ELR (cell line): ENCODE measurements around the gene ZNF462.
A peak's percentile ranks its signal among the peaks of the same experiment; 100 is the strongest.
"Not testable (repeated sequence)": the region's sequence is repeated elsewhere in the genome, so short reads cannot be mapped to it uniquely, and the experiment has no call there.

Experiments used
- DNase-seq: peaks from one replicate; pipeline ENCODE4 v3.0.0-alpha.2; 2015; ENCODE audit warnings: low read depth

The ZNF462 gene, protein sequence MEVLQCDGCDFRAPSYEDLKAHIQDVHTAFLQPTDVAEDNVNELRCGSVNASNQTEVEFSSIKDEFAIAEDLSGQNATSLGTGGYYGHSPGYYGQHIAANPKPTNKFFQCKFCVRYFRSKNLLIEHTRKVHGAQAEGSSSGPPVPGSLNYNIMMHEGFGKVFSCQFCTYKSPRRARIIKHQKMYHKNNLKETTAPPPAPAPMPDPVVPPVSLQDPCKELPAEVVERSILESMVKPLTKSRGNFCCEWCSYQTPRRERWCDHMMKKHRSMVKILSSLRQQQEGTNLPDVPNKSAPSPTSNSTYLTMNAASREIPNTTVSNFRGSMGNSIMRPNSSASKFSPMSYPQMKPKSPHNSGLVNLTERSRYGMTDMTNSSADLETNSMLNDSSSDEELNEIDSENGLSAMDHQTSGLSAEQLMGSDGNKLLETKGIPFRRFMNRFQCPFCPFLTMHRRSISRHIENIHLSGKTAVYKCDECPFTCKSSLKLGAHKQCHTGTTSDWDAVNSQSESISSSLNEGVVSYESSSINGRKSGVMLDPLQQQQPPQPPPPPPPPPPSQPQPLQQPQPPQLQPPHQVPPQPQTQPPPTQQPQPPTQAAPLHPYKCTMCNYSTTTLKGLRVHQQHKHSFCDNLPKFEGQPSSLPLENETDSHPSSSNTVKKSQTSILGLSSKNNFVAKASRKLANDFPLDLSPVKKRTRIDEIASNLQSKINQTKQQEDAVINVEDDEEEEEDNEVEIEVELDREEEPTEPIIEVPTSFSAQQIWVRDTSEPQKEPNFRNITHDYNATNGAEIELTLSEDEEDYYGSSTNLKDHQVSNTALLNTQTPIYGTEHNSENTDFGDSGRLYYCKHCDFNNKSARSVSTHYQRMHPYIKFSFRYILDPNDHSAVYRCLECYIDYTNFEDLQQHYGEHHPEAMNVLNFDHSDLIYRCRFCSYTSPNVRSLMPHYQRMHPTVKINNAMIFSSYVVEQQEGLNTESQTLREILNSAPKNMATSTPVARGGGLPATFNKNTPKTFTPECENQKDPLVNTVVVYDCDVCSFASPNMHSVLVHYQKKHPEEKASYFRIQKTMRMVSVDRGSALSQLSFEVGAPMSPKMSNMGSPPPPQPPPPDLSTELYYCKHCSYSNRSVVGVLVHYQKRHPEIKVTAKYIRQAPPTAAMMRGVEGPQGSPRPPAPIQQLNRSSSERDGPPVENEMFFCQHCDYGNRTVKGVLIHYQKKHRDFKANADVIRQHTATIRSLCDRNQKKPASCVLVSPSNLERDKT (N-terminal part only)

GRCh38 chr9:106862821-106863720, at the start of gene ZNF462:
TSS of gene ZNF462 (plus strand) at chr9:106863166. CDS start at chr9:106923384, 60,218 bp downstream.
- DNase-seq = peak; percentile 76

GRCh38 chr9:106816524-106816923, 46.4 kb upstream of the ZNF462 start:
- no peak for DNase-seq

DNA sequence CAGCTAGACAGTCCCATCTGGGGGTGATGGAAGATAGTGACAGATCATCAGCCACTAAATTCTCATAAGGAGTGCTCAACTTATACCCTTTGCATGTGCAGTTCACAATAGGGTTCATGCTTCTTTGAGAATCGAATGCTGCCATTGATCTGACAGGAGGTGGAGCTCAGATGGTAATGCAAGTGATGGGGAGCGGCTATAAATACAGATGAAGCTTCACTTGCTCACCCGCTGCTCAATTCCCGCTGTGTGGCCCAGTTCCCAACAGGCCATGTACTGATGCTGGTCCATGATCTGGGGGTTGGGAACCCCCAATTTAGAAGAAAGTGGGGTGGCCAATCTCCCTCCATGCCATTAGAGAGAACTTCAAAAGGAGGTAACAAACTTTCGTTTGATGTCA, 44.9 kb upstream of the ZNF462 start:
- DNase-seq = no peak

DNA sequence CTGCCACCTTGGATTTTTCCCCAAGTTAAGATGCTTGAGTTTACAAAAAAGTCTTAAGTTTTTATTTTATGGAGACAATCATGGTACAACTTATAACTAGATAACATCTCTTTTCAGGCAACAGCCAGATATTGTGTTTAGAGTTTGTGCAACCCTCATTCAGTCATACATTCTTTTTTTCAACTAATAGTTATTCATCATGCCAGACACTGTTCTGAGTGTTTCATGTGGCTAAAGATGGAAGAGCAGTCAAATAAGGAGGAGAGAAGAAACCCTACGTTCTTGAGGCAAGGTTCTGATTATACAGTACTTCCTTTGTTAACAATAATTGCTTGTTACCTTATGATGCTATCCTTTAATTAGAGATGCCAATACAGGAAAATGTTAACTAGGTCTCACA, 42.1 kb upstream of the ZNF462 start:
- DNase-seq = no peak

GRCh38 chr9:106828070-106828469, 34.9 kb upstream of the ZNF462 start:
- no peak for DNase-seq

DNA sequence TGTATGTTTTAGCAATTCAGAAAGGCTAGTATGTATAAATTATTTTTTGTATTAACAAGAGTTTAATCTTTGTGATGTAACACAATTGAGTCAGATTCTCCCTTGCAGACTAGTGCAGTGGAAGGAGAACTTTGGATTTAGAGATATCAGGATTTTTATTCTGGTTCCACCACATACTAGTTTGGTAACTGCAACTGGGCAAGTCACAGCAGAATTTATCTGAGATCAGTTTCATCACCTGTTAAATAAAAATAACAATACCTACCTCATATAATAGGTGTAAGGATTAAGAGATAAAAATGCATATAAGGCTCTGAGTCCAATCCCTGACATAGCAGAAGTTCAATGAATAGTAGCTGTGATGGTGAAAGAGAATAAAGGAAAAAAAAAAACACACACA, 34.0 kb upstream of the ZNF462 start:
- DNase-seq = no peak

DNA sequence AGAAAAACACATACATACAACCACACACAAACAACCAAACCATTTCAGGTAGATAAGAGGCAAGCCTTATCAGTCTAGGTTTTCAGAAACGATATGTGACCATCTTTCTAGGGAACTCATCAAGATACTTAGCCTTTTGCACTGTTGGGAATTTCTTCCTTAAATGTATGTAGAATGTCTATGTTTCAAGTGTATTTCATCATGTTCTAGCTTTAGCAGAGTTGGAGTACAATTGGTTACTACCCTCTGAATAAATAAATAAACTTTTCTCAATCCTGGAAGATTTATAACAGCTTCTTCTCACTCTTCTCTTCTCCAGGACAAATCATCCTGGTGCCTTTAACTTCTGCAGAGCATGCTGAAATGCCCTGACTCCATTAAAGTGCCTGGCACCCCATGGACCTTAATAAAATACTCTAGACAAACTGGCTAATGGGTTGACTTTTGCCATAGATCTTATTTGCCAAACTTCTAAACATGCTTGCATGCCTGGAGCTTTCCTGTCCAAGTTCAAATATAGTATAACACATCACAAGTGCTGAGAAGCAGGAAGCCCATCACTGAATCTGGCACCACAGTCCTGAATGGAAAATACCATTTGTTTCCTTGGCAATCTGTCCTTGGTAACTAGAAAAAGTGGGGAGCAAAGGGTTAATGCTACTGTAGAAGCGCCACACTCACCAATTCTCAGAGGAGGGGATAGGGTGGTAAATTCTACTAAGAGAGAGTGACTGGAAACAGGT, 33.1 kb upstream of the ZNF462 start:
- no peak for DNase-seq

- DNase-seq = no peak
Observed at GRCh38 chr9:106830527-106831150, 32.3 kb upstream of the ZNF462 start.

- DNase-seq = no peak
Observed at GRCh38 chr9:106834888-106835287, 28.1 kb upstream of the ZNF462 start.

- no peak for DNase-seq
Observed at GRCh38 chr9:106835840-106836239, 27.1 kb upstream of the ZNF462 start.

- no peak for DNase-seq
Observed at GRCh38 chr9:106843371-106843770, 19.6 kb upstream of the ZNF462 start.

DNA sequence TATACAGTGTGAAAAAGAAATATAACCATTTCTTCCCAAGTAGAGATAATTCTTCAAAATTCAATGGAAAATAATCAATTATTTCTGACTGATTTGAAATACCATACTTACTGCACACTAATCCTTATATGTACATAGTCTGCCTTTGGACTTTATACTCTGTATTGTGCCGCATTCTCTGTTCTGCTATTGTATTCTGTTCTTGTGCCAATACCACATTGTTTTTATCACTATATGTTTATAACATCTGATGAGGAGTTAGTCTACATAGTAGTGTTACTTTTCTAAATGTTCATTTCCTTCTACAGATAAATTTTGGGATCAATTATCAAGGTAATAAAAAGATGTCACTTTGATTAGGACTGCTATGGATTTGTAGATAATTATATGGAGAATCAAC, 16.7 kb upstream of the ZNF462 start:
- DNase-seq = no peak

DNA sequence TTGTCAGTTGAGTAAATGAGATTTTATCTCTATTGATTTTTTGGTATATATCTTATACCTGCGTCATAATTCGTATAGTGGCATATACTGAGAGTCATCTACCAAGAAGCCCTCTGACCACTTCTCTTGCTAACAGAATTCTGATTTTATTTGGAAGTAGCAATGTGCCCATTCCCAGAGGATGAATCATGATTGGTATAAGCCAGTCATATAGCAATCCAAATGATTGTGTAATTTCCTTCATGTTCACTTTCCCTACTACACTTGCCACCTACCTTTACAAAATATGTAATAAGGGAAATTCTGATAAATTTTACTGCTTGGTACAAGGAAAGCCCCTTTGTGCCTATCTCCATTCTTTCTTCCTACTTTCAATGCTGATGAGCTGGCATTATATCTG, 16.1 kb upstream of the ZNF462 start:
- DNase-seq = peak; percentile 85

GRCh38 chr9:106851640-106852039, 11.3 kb upstream of the ZNF462 start:
- not testable (repeated sequence) for DNase-seq

GRCh38 chr9:106857811-106858470, 5.0 kb upstream of the ZNF462 start:
- peak; percentile 68 for DNase-seq

DNA sequence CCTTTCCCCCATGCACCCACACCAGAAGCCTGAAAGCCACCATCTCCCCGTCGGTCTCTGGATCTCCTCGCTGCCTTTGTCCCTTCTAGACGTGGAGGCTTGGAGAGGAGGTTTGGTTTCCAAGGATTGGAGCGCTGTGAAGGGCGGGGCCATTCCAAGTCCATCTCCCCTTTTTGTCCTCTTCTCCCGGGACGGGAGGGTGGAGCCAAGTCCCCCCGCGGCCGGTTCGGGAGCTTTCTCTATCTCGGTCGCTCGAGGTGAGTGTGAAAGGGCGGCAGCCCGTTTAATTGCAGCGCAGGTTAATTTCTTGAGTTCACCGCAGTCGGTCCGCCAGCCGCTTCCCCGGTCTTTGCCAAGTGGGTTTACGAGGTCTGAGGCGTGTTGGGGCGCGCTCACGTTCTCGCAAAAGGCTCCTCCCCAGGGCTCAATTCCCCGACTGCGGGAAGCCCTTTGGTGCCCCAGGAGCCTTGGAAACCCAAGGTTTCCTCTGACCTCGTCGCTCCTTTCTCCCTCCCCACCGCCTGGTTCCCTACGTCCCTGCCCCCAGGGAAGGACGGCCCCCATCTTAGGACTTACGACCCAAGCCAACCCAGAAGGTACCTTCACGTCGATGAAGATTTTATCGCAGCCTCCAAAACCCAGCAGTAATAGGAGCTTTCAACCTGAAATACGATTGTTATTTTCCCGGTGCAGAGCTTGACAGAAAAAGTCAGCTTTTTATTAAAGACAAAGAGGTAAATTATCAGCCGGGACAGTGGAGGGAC, 2.8 kb upstream of the ZNF462 start:
- DNase-seq = peak; percentile 66

DNA sequence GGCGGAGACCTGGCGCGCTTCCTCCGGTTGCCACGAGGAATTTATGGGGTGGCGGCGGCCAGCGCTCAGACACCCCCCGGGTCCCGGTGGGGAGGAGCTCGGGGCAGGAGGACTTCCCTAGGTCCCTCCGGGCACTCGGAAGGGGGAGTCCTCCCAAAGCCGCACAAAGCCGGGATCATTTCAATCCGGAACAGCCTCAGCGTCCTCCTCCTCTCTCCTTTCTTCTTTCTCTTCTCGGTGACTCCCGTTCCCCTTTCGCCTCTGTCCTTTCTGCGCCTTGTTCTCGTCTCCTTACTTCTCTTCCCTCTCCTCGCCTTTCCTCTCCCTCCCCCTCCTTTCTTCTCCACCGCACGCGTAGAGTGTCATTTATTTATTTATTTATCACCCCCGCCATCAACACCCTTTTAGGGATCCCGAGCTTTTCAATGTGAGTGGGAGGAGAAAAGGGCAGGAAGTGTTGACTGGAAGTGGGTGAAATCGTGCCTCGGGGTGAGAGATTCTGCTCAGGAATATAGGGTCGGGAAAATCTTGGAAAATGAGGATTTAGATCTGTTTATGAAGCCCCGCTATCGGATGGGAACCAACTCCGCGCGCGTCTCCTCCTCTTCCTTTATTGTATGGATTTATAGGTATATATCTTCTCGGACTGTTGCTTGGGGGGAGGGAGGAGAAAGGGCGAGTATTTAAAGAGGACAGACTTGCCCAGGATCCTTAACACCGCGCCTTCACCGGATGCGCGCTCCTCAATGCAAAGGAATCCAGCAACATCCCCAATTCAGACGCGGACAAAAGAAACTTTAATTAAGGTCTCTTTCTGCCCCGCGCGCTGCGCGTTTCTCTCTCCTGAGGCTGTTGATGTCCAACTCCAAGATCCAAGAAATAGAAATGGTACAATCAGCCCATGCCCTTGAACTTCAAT, 2.0 kb upstream of the ZNF462 start:
- peak; percentile 67 for DNase-seq
